CD4-positive, alpha-beta memory T cell (primary cell): Measurements from ENCODE around the gene P4HA1. TPM values are rescaled to one million over a fixed set of nuclear protein-coding genes. Genes with fewer than 3 reads are reported as not detected.

Experiments used
- CTCF ChIA-PET: fragments of 350-600 bp; sonication (Branson Sonifier 250); formaldehyde crosslinking; loops from one replicate; lab custom pipeline; 2021; ENCODE audit warnings: inconsistent platforms; ENCODE audit not compliant: partially characterized antibody; lab: Charles Lee
- POLR2A ChIA-PET: fragments of 350-600 bp; sonication (Branson Sonifier 250); formaldehyde crosslinking; loops from one replicate; lab custom pipeline; 2021; ENCODE audit not compliant: partially characterized antibody; lab: Charles Lee
- DNase-seq, 5 donors: peaks; one replicate each; pipeline versions ENCODE4 v3.0.0 to v3.0.0-alpha.2; 2020 to 2022; ENCODE audit warnings: mixed read lengths in 1 of 5
- H3K27ac ChIP-seq: one replicate; pipeline ENCODE4 v1.7.0; 2013; ENCODE audit warnings: low read depth, low read length
- H3K27me3 ChIP-seq: 2 replicates; pipeline ENCODE4 v1.7.0; 2013; ENCODE audit warnings: mild to moderate bottlenecking, low read length, moderate library complexity; ENCODE audit not compliant: insufficient read depth
- H3K36me3 ChIP-seq: 2 replicates; pipeline ENCODE4 v1.7.0; 2013; ENCODE audit warnings: mild to moderate bottlenecking, low read length, moderate library complexity; ENCODE audit not compliant: insufficient read depth
- H3K4me1 ChIP-seq: 2 replicates; pipeline ENCODE4 v1.7.0; 2013; ENCODE audit warnings: mild to moderate bottlenecking, low read length, moderate library complexity; ENCODE audit not compliant: insufficient read depth
- H3K4me3 ChIP-seq, 2 donors: one replicate each; pipeline ENCODE4 v1.7.0; 2013; ENCODE audit warnings: low read length in 2 of 2, mild to moderate bottlenecking in 1 of 2
- H3K9me3 ChIP-seq, 2 donors: one replicate each; pipeline ENCODE4 v1.7.0; 2013; ENCODE audit warnings: low read length in 2 of 2, control low read depth in 1 of 2; ENCODE audit not compliant: control insufficient read depth in 1 of 2
- H3K27ac Mint-ChIP-seq, 7 donors: one replicate each; pipeline ENCODE4 v1.8.0; 2020 to 2021; ENCODE audit warnings: mixed read lengths in 7 of 7, mild to moderate bottlenecking in 6 of 7, inconsistent platforms in 3 of 7, moderate library complexity in 3 of 7
- H3K27me3 Mint-ChIP-seq, 2 donors: one replicate each; pipeline ENCODE4 v1.8.0; 2020 to 2021; ENCODE audit warnings: mixed read lengths in 2 of 2
- H3K36me3 Mint-ChIP-seq, 2 donors: one replicate each; pipeline ENCODE4 v1.8.0; 2020 to 2021; ENCODE audit warnings: mixed read lengths in 2 of 2, inconsistent platforms in 1 of 2, mild to moderate bottlenecking in 1 of 2
- H3K4me1 Mint-ChIP-seq, 4 donors: one replicate each; pipeline ENCODE4 v1.8.0; 2020 to 2021; ENCODE audit warnings: mixed read lengths in 4 of 4, mild to moderate bottlenecking in 1 of 4
- H3K4me3 Mint-ChIP-seq, 8 donors: one replicate each; pipeline ENCODE4 v1.8.0; 2020 to 2021; ENCODE audit warnings: mixed read lengths in 8 of 8, mild to moderate bottlenecking in 7 of 8, moderate library complexity in 6 of 8, inconsistent platforms in 3 of 8
- H3K9me3 Mint-ChIP-seq, 8 donors: one replicate each; pipeline ENCODE4 v1.8.0; 2020 to 2021; ENCODE audit warnings: mixed read lengths in 8 of 8, mild to moderate bottlenecking in 5 of 8, inconsistent platforms in 3 of 8, moderate library complexity in 1 of 8
- intact Hi-C: fragments of 100-400 bp; cut with micrococcal nuclease; formaldehyde crosslinking; loops from one replicate; pipeline ENCODE4 v1.15.1; 2023
- polyA plus RNA-seq, 2 donors: library from polyadenylated mRNA; unstranded; fragments of 300-500 nt; fragmentation: Illumina TruSeq; gene quantifications; one replicate each; pipeline ENCODE4 v1.2.3, GENCODE V29; 2021
- total RNA-seq, 2 experiments: library from RNA; stranded (reverse); gene quantifications; one replicate each; pipeline ENCODE4 v1.2.3, GENCODE V29; 2021

The P4HA1 gene
- total and polyA plus RNA-seq, 4 experiments from 2014 or later, result 17.8 to 41.4 (median 20.7) TPM

DNA sequence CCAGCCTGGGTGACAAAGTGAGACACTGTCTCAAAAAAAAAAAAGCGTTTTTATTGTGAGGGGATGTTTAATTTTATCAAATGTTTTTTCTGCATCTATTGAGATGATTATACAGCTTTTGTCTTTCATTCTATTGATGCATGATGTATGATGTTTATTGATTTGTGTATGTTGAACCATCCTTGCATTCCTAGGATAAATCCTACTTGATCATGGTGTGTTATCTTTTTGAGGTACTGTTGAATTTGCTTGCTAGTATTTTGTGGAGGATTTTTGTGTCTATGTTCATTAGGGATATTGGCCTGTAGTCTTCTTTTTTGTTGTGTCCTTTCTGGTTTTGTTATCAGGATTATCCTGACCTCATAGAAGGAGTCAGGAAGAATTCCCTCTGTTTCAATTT is 119.8 kb downstream of the P4HA1 start:
- H3K27ac Mint-ChIP-seq, result no peak overlapping the region
- ChIA-PET POLR2A (no interaction called here), CTCF (no interaction called here)
- H3K27me3 ChIP-seq, result no peaks in the 10 kb centered on the region
- H3K9me3 Mint-ChIP-seq, result peaks cover 4 to 68% (median 57%) of the 10 kb centered on the region in 8 donors
- no peaks in the 10 kb centered on the region for H3K4me1 ChIP-seq
- no peak for DNase-seq
- H3K4me1 Mint-ChIP-seq, result no peaks in the 10 kb centered on the region
- intact Hi-C loops, result no loop called here
- peaks cover 8 to 12% of the 10 kb centered on the region in 2 donors for H3K27me3 Mint-ChIP-seq
- no peak overlapping the region for H3K4me3 Mint-ChIP-seq
- H3K36me3 ChIP-seq, result no peaks in the 10 kb centered on the region
- H3K36me3 Mint-ChIP-seq, result peaks cover 4 to 17% of the 10 kb centered on the region in 2 donors
- H3K27ac ChIP-seq, result no peak overlapping the region
- peaks cover 0 to 6% of the 10 kb centered on the region in 2 donors for H3K9me3 ChIP-seq
- H3K4me3 ChIP-seq, result no peak overlapping the region

Other genes with a start within 250 kb of the P4HA1 start
- under 1 TPM in 1 of 2 experiments, not detected in 1; 0.20 TPM for gene OIT3, start 203.1 kb downstream of the P4HA1 start, total RNA-seq
- gene OIT3, start 203.1 kb downstream of the P4HA1 start, polyA plus RNA-seq, result not detected
- not detected for gene PLA2G12B, start 142.1 kb downstream of the P4HA1 start, total RNA-seq
- gene PLA2G12B, start 142.1 kb downstream of the P4HA1 start, polyA plus RNA-seq, result not detected
- gene NUDT13, start 13.6 kb upstream of the P4HA1 start, total RNA-seq, result 1 to 10 TPM; 2.5 to 2.9 TPM
- gene NUDT13, start 13.6 kb upstream of the P4HA1 start, polyA plus RNA-seq, result 1 to 10 TPM; 1.4 to 1.6 TPM
- gene ECD, start 71.1 kb upstream of the P4HA1 start, total RNA-seq, result 10 to 100 TPM; 31.1 to 35.3 TPM
- 10 to 100 TPM; 33.2 to 33.8 TPM for gene ECD, start 71.1 kb upstream of the P4HA1 start, polyA plus RNA-seq
- gene FAM149B1, start 71.3 kb upstream of the P4HA1 start, total RNA-seq, result 10 to 100 TPM; 18.1 to 20.5 TPM
- gene FAM149B1, start 71.3 kb upstream of the P4HA1 start, polyA plus RNA-seq, result 1 to 10 TPM; 3.9 to 5.0 TPM
- 10 to 100 TPM; 31.6 to 31.7 TPM for gene DNAJC9, start 150.4 kb upstream of the P4HA1 start, total RNA-seq
- 10 to 100 TPM; 31.6 to 40.1 TPM for gene DNAJC9, start 150.4 kb upstream of the P4HA1 start, polyA plus RNA-seq
- 10 to 100 TPM; 44.9 to 47.1 TPM for gene MRPS16, start 155.8 kb upstream of the P4HA1 start, total RNA-seq
- 100 to 1,000 TPM in 1 of 2 donors, 10 to 100 TPM in 1; 96.4 to 104 TPM for gene MRPS16, start 155.8 kb upstream of the P4HA1 start, polyA plus RNA-seq